GM23248 (cell line): ENCODE measurements around the gene HOXC13. TPM values are rescaled to one million over a fixed set of nuclear protein-coding genes. Genes with fewer than 3 reads are reported as not detected.

ENCODE experiments used
- DNase-seq: peaks from one replicate; pipeline ENCODE4 v3.0.0-alpha.2; 2015
- H2AFZ ChIP-seq: fragments of 200-600 bp; sonication (generic); 2 replicates; pipeline ENCODE4 v1.6.1; 2016; ENCODE audit warnings: antibody characterized with exemption
- H3F3A ChIP-seq: fragments of 200-600 bp; sonication (generic); 2 replicates; pipeline ENCODE4 v1.6.1; 2016; ENCODE audit warnings: mild to moderate bottlenecking, antibody characterized with exemption, mixed run types; ENCODE audit not compliant: insufficient read depth
- H3K27ac ChIP-seq: fragments of 200-600 bp; sonication (generic); 2 replicates; pipeline ENCODE4 v1.5.1; 2016; ENCODE audit warnings: mild to moderate bottlenecking
- H3K27me3 ChIP-seq: fragments of 200-600 bp; sonication (generic); replicated peaks from 2 replicates; pipeline ENCODE4 v1.6.1; 2016; ENCODE audit warnings: mild to moderate bottlenecking; ENCODE audit not compliant: insufficient read depth
- H3K36me3 ChIP-seq: fragments of 200-600 bp; sonication (generic); 2 replicates; pipeline ENCODE4 v1.6.1; 2016; ENCODE audit warnings: low read depth, mild to moderate bottlenecking
- H3K4me1 ChIP-seq: fragments of 200-600 bp; sonication (generic); 2 replicates; pipeline ENCODE4 v1.6.1; 2016; ENCODE audit warnings: mild to moderate bottlenecking; ENCODE audit not compliant: insufficient read depth
- H3K4me2 ChIP-seq: fragments of 200-600 bp; sonication (generic); one replicate; pipeline ENCODE4 v1.6.1; 2016; ENCODE audit warnings: mild to moderate bottlenecking; ENCODE audit not compliant: unreplicated experiment
- H3K4me3 ChIP-seq: fragments of 200-600 bp; sonication (generic); 2 replicates; pipeline ENCODE4 v1.5.1; 2016; ENCODE audit warnings: mild to moderate bottlenecking
- H3K79me2 ChIP-seq: fragments of 200-600 bp; sonication (generic); 2 replicates; pipeline ENCODE4 v1.6.1; 2016; ENCODE audit warnings: mild to moderate bottlenecking; ENCODE audit not compliant: insufficient read depth
- H3K9ac ChIP-seq: fragments of 200-600 bp; sonication (generic); 2 replicates; pipeline ENCODE4 v1.6.1; 2016; ENCODE audit warnings: mild to moderate bottlenecking
- H3K9me2 ChIP-seq: fragments of 200-600 bp; sonication (generic); 2 replicates; pipeline ENCODE4 v1.6.1; 2016; ENCODE audit warnings: mixed run types, mild to moderate bottlenecking, moderate library complexity; ENCODE audit not compliant: insufficient read depth
- H3K9me3 ChIP-seq: fragments of 200-600 bp; sonication (generic); one replicate; pipeline ENCODE4 v1.6.1; 2017; ENCODE audit warnings: low read depth
- H4K20me1 ChIP-seq: fragments of 200-600 bp; sonication (generic); 2 replicates; pipeline ENCODE4 v1.6.0; 2016; ENCODE audit not compliant: insufficient read depth
- EZH2 ChIP-seq: fragments of 200-600 bp; sonication (generic); IDR thresholded peaks from 2 replicates; pipeline ENCODE4 v1.6.1; 2018; ENCODE audit warnings: antibody characterized with exemption, mild to moderate bottlenecking; ENCODE audit not compliant: insufficient read depth, poor library complexity, severe bottlenecking
- EZH2phosphoT487 ChIP-seq: fragments of 200-600 bp; sonication (generic); IDR thresholded peaks from 2 replicates; pipeline ENCODE4 v1.6.1; 2018; ENCODE audit warnings: antibody characterized with exemption, moderate library complexity, mild to moderate bottlenecking, low read depth; ENCODE audit not compliant: insufficient read depth
- WGBS, 2 experiments: methylation state at CpG; one replicate each; pipeline ENCODE4 v1.1.6; 2015 to 2017; ENCODE audit warnings: low lambda C conversion rate in 2 of 2, low coverage in 1 of 2; ENCODE audit errors: missing lambda C conversion rate in 2 of 2; 5-methylcytosine and 5-hydroxymethylcytosine counted together
- in situ Hi-C: fragments of 300-500 bp; cut with MboI; formaldehyde crosslinking; loops from 2 replicates; pipeline ENCODE4 v1.15.0; 2020
- polyA plus RNA-seq: library from polyadenylated mRNA; unstranded; fragments of >200 nt; fragmentation: Nextera tagmentation; extraction: Ambion mirVana; gene quantifications from 2 replicates; pipeline ENCODE4 v1.2.1, GENCODE V29; 2016
- total RNA-seq: library from RNA; depleted of rRNA; stranded (reverse); fragments of >200 nt; shearing (Covaris generic); gene quantifications from 2 replicates; pipeline ENCODE4 v1.2.3, GENCODE V29; 2014

HOXC13 gene
- total and polyA plus RNA-seq, 2 experiments from 2014 or later: not detected

DNA sequence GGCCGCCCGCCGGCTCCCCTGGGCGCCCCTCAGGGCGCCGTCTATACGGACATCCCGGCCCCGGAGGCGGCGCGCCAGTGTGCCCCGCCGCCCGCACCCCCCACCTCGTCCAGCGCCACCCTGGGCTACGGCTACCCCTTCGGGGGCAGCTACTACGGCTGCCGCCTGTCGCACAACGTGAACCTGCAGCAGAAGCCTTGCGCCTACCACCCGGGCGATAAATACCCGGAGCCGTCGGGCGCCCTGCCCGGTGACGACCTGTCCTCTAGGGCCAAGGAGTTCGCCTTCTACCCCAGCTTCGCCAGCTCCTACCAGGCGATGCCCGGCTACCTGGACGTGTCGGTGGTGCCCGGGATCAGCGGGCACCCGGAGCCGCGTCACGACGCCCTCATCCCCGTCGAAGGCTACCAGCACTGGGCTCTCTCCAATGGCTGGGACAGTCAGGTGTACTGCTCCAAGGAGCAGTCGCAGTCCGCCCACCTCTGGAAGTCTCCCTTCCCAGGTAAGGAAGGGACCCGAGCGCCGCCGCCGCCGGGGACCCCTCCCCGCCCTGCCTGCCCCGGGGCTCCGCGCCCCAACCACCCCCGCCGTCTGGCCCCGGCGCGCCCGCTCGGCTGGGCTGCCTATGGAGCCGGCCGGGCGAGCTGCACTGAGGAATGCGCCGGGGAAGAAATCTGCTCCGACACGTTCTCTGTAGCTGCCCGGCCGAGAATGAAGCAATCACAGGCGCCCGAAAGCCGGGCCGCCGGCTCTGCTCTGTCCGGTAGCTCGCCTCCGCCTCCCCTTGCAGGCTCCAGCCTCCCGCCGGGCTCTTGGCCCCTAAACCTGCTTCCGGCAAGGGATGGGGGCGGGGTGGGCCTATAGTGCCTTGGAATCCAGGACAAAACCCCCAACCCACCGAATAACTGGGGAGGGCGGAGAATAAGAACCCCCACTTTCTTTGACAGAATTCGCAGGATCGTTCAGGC is 794 bp downstream of the HOXC13 start:
- Histone ChIP-seq H3K9ac (no peak overlapping the region), H3K9me3 (no peaks in the 10 kb centered on the region), H3F3A (no peaks in the 10 kb centered on the region), H3K27ac (no peak overlapping the region), H3K4me1 (no peaks in the 10 kb centered on the region), H3K4me2 (peak overlapping the region; percentile 10), H3K9me2 (no peaks in the 10 kb centered on the region), H3K79me2 (no peaks in the 10 kb centered on the region), H3K27me3 (peaks cover 97% of the 10 kb centered on the region), H3K4me3 (0 out of 2 replicates have a peak overlapping the region, but pooled peaks have one; percentile 12), H4K20me1 (no peaks in the 10 kb centered on the region), H3K36me3 (no peaks in the 10 kb centered on the region), H2AFZ (no peak overlapping the region)
- peak; percentile 79 for DNase-seq
- WGBS, 2 experiments: 7 to 8% methylated on average over 36 to 64 of the region's 91 CpGs
- TF ChIP-seq EZH2phosphoT487 (0 out of 2 replicates have a peak, but pooled peaks have one; percentile 42), EZH2 (peak; percentile 63)
- in situ Hi-C loops: no loop called here

DNA sequence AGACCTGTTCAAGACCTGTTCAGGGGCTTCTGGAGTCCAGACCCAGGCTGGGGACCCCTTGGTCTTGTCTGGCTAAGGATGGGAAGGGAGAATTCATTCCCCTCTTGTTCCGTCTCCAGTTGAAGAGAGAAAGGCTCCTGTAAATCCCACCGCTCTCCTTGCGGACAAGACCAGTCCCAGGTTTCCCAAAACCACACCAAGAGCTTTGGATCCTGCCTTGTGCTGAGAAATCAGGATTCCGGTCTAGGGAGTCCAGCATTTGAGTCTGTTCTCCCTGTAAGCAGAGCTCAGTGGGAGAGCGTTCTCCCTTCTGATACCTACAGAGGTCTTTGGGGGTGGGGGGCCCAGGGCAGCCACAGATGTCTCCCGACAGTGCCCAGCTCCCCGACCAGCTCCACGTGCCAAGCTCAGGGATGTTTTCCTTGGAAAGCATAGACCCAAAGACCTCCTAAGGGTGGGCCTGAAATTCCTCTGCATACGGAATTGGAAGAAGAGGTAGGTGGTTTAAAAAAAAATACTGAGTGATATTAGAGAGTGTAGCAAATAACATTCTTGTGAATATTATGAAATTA is 1.9 kb downstream of the HOXC13 start:
- H3K4me3 ChIP-seq: no peak overlapping the region
- in situ Hi-C loops: no loop called here
- no peaks in the 10 kb centered on the region for H4K20me1 ChIP-seq
- TF ChIP-seq EZH2 (peak; percentile 5), EZH2phosphoT487 (no peak)
- no peak overlapping the region for H3K27ac ChIP-seq
- H3F3A ChIP-seq: no peaks in the 10 kb centered on the region
- no peaks in the 10 kb centered on the region for H3K79me2 ChIP-seq
- H3K9me2 ChIP-seq: no peaks in the 10 kb centered on the region
- peaks cover 97% of the 10 kb centered on the region for H3K27me3 ChIP-seq
- no peaks in the 10 kb centered on the region for H3K9me3 ChIP-seq
- H3K4me1 ChIP-seq: no peaks in the 10 kb centered on the region
- no peak overlapping the region for H3K9ac ChIP-seq
- no peak overlapping the region for H3K4me2 ChIP-seq
- WGBS, 2 experiments: 10 to 14% methylated on average over 9 of the region's 9 CpGs
- H3K36me3 ChIP-seq: no peaks in the 10 kb centered on the region
- H2AFZ ChIP-seq: no peak overlapping the region
- no peak for DNase-seq

DNA sequence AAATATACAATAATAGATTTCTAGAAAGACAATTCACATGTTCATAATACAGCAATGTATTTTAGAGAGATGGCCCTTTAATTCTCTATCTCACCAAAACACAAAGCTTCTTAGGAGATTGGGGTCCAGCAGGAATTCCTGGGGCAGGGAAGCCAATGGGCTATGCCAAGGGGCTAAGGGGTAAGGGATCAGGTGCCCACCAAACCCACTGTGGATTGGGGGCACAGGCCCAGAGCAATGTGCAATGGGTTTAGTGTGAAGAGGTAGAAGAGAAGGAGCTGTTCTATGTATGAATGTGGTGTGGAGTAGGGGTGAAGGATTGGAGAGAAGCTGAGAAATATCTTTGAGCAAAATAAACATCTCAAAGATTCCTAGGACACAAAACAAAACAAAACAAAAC is 2.6 kb downstream of the HOXC13 start:
- no peak for DNase-seq
- no peak for TF ChIP-seq EZH2phosphoT487
- TF ChIP-seq EZH2: no peak
- no peak overlapping the region for H3K4me3 ChIP-seq
- no peaks in the 10 kb centered on the region for H3K9me2 ChIP-seq
- no peaks in the 10 kb centered on the region for H4K20me1 ChIP-seq
- no peaks in the 10 kb centered on the region for H3K9me3 ChIP-seq
- in situ Hi-C loops: no loop called here
- H3K4me1 ChIP-seq: no peaks in the 10 kb centered on the region
- H2AFZ ChIP-seq: no peak overlapping the region
- H3K27ac ChIP-seq: no peak overlapping the region
- peaks cover 97% of the 10 kb centered on the region for H3K27me3 ChIP-seq
- no peaks in the 10 kb centered on the region for H3K36me3 ChIP-seq
- no peak overlapping the region for H3K4me2 ChIP-seq
- no peaks in the 10 kb centered on the region for H3K79me2 ChIP-seq
- H3F3A ChIP-seq: no peaks in the 10 kb centered on the region
- H3K9ac ChIP-seq: no peak overlapping the region

DNA sequence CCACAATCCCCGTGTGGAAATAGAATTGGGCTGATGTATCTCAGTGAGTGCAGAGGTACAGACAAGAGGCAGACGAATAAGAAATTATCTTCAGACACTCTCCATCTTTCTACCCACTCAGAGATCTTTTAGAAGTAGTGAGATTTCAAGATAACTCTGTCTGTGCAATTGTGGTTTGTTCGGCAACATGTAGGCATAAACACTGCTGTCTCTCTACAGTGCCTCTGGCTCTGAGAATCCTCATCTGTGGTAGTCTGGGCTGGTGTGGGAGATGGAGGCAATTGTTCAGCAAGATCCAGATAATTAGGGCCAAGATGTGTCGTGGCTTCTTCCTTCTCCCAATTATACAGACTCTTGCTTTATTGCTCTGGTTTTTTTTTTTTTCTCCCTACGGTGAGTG is 3.1 kb downstream of the HOXC13 start:
- no peaks in the 10 kb centered on the region for H3K79me2 ChIP-seq
- TF ChIP-seq EZH2phosphoT487: no peak
- TF ChIP-seq EZH2: no peak
- no peak overlapping the region for H3K27ac ChIP-seq
- H3K27me3 ChIP-seq: peaks cover 97% of the 10 kb centered on the region
- H3F3A ChIP-seq: no peaks in the 10 kb centered on the region
- no peaks in the 10 kb centered on the region for H3K36me3 ChIP-seq
- no peak overlapping the region for H3K4me3 ChIP-seq
- no peaks in the 10 kb centered on the region for H3K9me2 ChIP-seq
- H3K9me3 ChIP-seq: no peaks in the 10 kb centered on the region
- WGBS, 2 experiments: 24 to 25% methylated on average over 5 of the region's 5 CpGs
- H4K20me1 ChIP-seq: no peaks in the 10 kb centered on the region
- H2AFZ ChIP-seq: no peak overlapping the region
- no peaks in the 10 kb centered on the region for H3K4me1 ChIP-seq
- in situ Hi-C loops: no loop called here
- H3K9ac ChIP-seq: no peak overlapping the region
- DNase-seq: no peak
- H3K4me2 ChIP-seq: no peak overlapping the region
